Neural progenitor cell (in vitro differentiated cells): ENCODE data around the gene PRKCD. TPM values are rescaled to one million over a fixed set of nuclear protein-coding genes. Genes with fewer than 3 reads are reported as not detected.

ENCODE experiments used
- DNase-seq: peaks from one replicate; pipeline ENCODE4 v3.0.0-alpha.2; 2016; ENCODE audit warnings: low spot score
- H2AFZ ChIP-seq: fragments of 200-600 bp; sonication (generic); replicated peaks from 2 replicates; pipeline ENCODE4 v1.6.1; 2016; ENCODE audit warnings: antibody characterized with exemption
- H3F3A ChIP-seq: fragments of 200-600 bp; sonication (generic); 2 replicates; pipeline ENCODE4 v1.6.1; 2016; ENCODE audit warnings: antibody characterized with exemption, low read depth
- H3K27ac ChIP-seq: fragments of 200-600 bp; sonication (generic); 2 replicates; pipeline ENCODE4 v1.5.1; 2016; ENCODE audit warnings: mild to moderate bottlenecking
- H3K27me3 ChIP-seq: fragments of 200-600 bp; sonication (generic); 2 replicates; pipeline ENCODE4 v1.6.1; 2016; ENCODE audit warnings: mild to moderate bottlenecking, moderate library complexity
- H3K36me3 ChIP-seq: fragments of 200-600 bp; sonication (generic); 2 replicates; pipeline ENCODE4 v1.5.1; 2016
- H3K4me1 ChIP-seq: fragments of 200-600 bp; sonication (generic); 2 replicates; pipeline ENCODE4 v1.6.1; 2016; ENCODE audit warnings: mixed run types
- H3K4me2 ChIP-seq: fragments of 200-600 bp; sonication (generic); 2 replicates; pipeline ENCODE4 v1.6.1; 2016
- H3K4me3 ChIP-seq: fragments of 200-600 bp; sonication (generic); 2 replicates; pipeline ENCODE4 v1.5.1; 2016
- H3K79me2 ChIP-seq: fragments of 200-600 bp; sonication (generic); 2 replicates; pipeline ENCODE4 v1.6.1; 2016; ENCODE audit warnings: low read depth
- H3K9ac ChIP-seq: fragments of 200-600 bp; sonication (generic); 2 replicates; pipeline ENCODE4 v1.6.1; 2016
- H3K9me3 ChIP-seq: fragments of 200-600 bp; sonication (generic); 2 replicates; pipeline ENCODE4 v1.5.1; 2016; ENCODE audit warnings: low read depth
- H4K20me1 ChIP-seq: fragments of 200-600 bp; sonication (generic); 2 replicates; pipeline ENCODE4 v1.6.1; 2016; ENCODE audit warnings: low read depth
- H3K27ac Mint-ChIP-seq: 3 replicates; pipeline ENCODE4 v1.8.0; 2021; ENCODE audit warnings: mixed read lengths
- H3K27me3 Mint-ChIP-seq: 2 replicates; pipeline ENCODE4 v1.8.0; 2022; ENCODE audit warnings: low read depth, mild to moderate bottlenecking, inconsistent platforms, moderate library complexity, mixed read lengths; ENCODE audit not compliant: insufficient read depth
- H3K36me3 Mint-ChIP-seq: 3 replicates; pipeline ENCODE4 v1.8.0; 2021; ENCODE audit warnings: mixed read lengths
- H3K4me1 Mint-ChIP-seq: 3 replicates; pipeline ENCODE4 v1.8.0; 2021; ENCODE audit warnings: mixed read lengths
- H3K4me3 Mint-ChIP-seq: 3 replicates; pipeline ENCODE4 v1.8.0; 2021; ENCODE audit warnings: mild to moderate bottlenecking, moderate library complexity, mixed read lengths
- H3K9me3 Mint-ChIP-seq: 3 replicates; pipeline ENCODE4 v1.8.0; 2020; ENCODE audit warnings: mixed read lengths
- EZH2 ChIP-seq: fragments of 200-600 bp; sonication (generic); IDR thresholded peaks from 2 replicates; pipeline ENCODE4 v1.6.1; 2017; ENCODE audit warnings: antibody characterized with exemption, mild to moderate bottlenecking, moderate library complexity
- EZH2phosphoT487 ChIP-seq: fragments of 200-600 bp; sonication (generic); IDR thresholded peaks from 2 replicates; pipeline ENCODE4 v1.6.1; 2017; ENCODE audit warnings: antibody characterized with exemption
- total RNA-seq: library from RNA; depleted of rRNA; stranded (reverse); fragments of >200 nt; gene quantifications from 2 replicates; pipeline ENCODE4 v1.2.3, GENCODE V29; 2015; ENCODE audit warnings: low replicate concordance
- TF ChIP-seq, protein P1 (sequence below): fragments of 200-600 bp; sonication (generic); IDR thresholded peaks from 2 replicates; pipeline ENCODE4 v1.5.1; 2017; ENCODE audit warnings: antibody characterized with exemption, mild to moderate bottlenecking

The PRKCD gene
- total RNA-seq, 1 donor from 2014 or later = 8.9 TPM

DNA sequence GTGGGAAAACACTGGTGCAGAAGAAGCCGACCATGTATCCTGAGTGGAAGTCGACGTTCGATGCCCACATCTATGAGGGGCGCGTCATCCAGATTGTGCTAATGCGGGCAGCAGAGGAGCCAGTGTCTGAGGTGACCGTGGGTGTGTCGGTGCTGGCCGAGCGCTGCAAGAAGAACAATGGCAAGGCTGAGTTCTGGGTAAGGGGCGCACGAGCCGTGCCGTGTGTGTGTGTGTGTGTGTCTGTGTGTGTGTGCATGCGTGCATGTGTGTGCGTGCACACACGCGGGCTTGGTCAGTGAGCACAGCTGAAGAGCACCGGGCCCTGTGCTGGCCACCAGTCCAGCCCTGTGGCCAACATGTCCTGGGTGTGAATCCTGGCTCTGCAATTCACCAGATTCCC is 18.6 kb downstream of the PRKCD start:
- Mint-ChIP-seq H3K9me3 (no peaks in the 10 kb centered on the region), H3K27me3 (peaks cover 4% of the 10 kb centered on the region), H3K4me1 (peaks cover 12% of the 10 kb centered on the region), H3K27ac (peak overlapping the region; percentile 66), H3K36me3 (no peaks in the 10 kb centered on the region), H3K4me3 (no peak overlapping the region)
- no peaks in the 10 kb centered on the region for H3K36me3 ChIP-seq
- H3K79me2 ChIP-seq = no peaks in the 10 kb centered on the region
- H3K4me3 ChIP-seq = no peak overlapping the region
- TF ChIP-seq EZH2 (no peak), EZH2phosphoT487 (no peak)
- TF ChIP-seq, protein P1, sequence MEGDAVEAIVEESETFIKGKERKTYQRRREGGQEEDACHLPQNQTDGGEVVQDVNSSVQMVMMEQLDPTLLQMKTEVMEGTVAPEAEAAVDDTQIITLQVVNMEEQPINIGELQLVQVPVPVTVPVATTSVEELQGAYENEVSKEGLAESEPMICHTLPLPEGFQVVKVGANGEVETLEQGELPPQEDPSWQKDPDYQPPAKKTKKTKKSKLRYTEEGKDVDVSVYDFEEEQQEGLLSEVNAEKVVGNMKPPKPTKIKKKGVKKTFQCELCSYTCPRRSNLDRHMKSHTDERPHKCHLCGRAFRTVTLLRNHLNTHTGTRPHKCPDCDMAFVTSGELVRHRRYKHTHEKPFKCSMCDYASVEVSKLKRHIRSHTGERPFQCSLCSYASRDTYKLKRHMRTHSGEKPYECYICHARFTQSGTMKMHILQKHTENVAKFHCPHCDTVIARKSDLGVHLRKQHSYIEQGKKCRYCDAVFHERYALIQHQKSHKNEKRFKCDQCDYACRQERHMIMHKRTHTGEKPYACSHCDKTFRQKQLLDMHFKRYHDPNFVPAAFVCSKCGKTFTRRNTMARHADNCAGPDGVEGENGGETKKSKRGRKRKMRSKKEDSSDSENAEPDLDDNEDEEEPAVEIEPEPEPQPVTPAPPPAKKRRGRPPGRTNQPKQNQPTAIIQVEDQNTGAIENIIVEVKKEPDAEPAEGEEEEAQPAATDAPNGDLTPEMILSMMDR = no peak
- H3F3A ChIP-seq = no peaks in the 10 kb centered on the region
- DNase-seq = no peak
- H3K4me2 ChIP-seq = no peak overlapping the region
- no peaks in the 10 kb centered on the region for H3K9me3 ChIP-seq
- H3K27me3 ChIP-seq = no peaks in the 10 kb centered on the region
- H3K27ac ChIP-seq = no peak overlapping the region
- no peaks in the 10 kb centered on the region for H4K20me1 ChIP-seq
- peaks cover 6% of the 10 kb centered on the region for H3K4me1 ChIP-seq
- H3K9ac ChIP-seq = no peak overlapping the region
- H2AFZ ChIP-seq = no peak overlapping the region

- Mint-ChIP-seq H3K36me3 (no peaks in the 10 kb centered on the region), H3K4me1 (peaks cover 12% of the 10 kb centered on the region), H3K9me3 (no peaks in the 10 kb centered on the region), H3K27ac (no peak overlapping the region), H3K27me3 (peaks cover 4% of the 10 kb centered on the region), H3K4me3 (no peak overlapping the region)
- H2AFZ ChIP-seq = no peak overlapping the region
- no peaks in the 10 kb centered on the region for H4K20me1 ChIP-seq
- H3K27ac ChIP-seq = no peak overlapping the region
- H3K9me3 ChIP-seq = no peaks in the 10 kb centered on the region
- TF ChIP-seq EZH2phosphoT487 (no peak), EZH2 (no peak)
- TF ChIP-seq, protein P1 = no peak
- H3K9ac ChIP-seq = peak overlapping the region; percentile 19
- H3K4me2 ChIP-seq = no peak overlapping the region
- DNase-seq = no peak
- no peaks in the 10 kb centered on the region for H3K79me2 ChIP-seq
- no peak overlapping the region for H3K4me3 ChIP-seq
- H3K36me3 ChIP-seq = no peaks in the 10 kb centered on the region
- H3F3A ChIP-seq = no peaks in the 10 kb centered on the region
- H3K27me3 ChIP-seq = no peaks in the 10 kb centered on the region
- peaks cover 6% of the 10 kb centered on the region for H3K4me1 ChIP-seq
Measured at GRCh38 chr3:53180305-53181023, 19.5 kb downstream of the PRKCD start.

DNA sequence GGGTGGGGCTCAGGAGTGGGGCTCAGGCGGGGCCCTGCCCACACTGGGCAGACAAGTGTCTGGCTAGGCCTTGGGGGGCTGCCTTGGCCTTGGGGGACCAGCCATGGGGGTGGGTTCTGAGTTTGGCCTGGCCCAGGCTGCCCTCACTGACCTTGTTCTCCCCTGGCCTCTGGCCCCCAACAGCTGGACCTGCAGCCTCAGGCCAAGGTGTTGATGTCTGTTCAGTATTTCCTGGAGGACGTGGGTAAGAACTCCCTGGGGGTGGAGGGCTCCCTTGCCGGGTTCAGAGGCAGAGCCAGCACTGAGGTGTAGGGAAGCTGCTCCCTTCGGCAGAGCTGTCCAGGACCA is 20.0 kb downstream of the PRKCD start:
- Mint-ChIP-seq H3K9me3 (no peaks in the 10 kb centered on the region), H3K4me3 (no peak overlapping the region), H3K27me3 (peaks cover 4% of the 10 kb centered on the region), H3K27ac (no peak overlapping the region), H3K4me1 (peaks cover 12% of the 10 kb centered on the region), H3K36me3 (no peaks in the 10 kb centered on the region)
- no peak overlapping the region for H2AFZ ChIP-seq
- no peak overlapping the region for H3K27ac ChIP-seq
- H3F3A ChIP-seq = no peaks in the 10 kb centered on the region
- H3K79me2 ChIP-seq = no peaks in the 10 kb centered on the region
- H3K4me1 ChIP-seq = peaks cover 6% of the 10 kb centered on the region
- no peak overlapping the region for H3K4me2 ChIP-seq
- no peak overlapping the region for H3K9ac ChIP-seq
- TF ChIP-seq EZH2 (no peak), EZH2phosphoT487 (no peak)
- TF ChIP-seq, protein P1 = no peak
- no peaks in the 10 kb centered on the region for H3K9me3 ChIP-seq
- H3K36me3 ChIP-seq = no peaks in the 10 kb centered on the region
- no peaks in the 10 kb centered on the region for H4K20me1 ChIP-seq
- H3K4me3 ChIP-seq = no peak overlapping the region
- H3K27me3 ChIP-seq = no peaks in the 10 kb centered on the region
- DNase-seq = no peak
